NCI-H2107 (cell line): Measurements from ENCODE around the gene ID4.
"Not testable (repeated sequence)": the region's sequence is repeated elsewhere in the genome, so short reads cannot be mapped to it uniquely, and the experiment has no call there.

ENCODE experiments used
- DNase-seq: peaks from one replicate; lab custom pipeline; 2025; lab: John Stamatoyannopoulos, UW

Gene ID4

DNA sequence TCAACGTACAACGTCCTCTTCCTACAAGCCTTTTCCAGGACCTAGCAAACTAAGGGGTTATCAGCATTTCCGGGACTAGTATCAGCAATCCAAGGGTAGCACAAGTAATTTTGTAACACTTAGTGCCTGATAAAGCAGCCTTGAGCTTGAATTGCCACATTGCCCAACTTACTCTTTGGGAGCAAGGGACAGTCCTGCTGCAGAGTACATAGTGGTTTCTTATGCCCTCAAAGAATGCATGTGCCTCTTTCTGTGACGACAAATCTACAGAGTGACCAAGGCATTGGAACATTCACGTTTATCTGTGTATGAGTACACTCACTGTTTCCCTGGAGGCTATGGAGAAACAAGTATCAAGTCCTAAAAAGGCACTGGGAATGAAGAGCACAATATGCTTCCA, 3.2 kb upstream of the ID4 start:
- no peak for DNase-seq

DNA sequence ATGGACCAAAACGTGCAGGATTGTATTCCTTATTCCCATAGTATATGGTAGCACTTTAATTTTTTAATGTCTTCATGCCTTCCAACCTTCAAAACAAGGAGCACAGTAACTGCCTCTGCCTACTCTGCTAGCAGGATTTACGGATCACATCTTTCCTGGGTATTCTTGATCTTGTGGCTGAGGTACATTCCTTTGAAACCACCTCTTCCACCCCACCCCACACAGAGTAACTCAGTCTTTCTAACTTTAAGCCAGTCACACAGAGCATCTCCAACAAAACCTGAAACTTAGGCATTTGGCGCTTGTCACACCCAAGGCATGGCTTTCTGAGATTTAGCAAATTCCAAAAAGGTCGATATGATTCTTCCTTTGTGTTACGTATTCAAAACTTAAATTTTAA, 2.3 kb upstream of the ID4 start:
- no peak for DNase-seq

GRCh38 chr6:19835605-19836004, 1.6 kb upstream of the ID4 start:
- no peak for DNase-seq

DNA sequence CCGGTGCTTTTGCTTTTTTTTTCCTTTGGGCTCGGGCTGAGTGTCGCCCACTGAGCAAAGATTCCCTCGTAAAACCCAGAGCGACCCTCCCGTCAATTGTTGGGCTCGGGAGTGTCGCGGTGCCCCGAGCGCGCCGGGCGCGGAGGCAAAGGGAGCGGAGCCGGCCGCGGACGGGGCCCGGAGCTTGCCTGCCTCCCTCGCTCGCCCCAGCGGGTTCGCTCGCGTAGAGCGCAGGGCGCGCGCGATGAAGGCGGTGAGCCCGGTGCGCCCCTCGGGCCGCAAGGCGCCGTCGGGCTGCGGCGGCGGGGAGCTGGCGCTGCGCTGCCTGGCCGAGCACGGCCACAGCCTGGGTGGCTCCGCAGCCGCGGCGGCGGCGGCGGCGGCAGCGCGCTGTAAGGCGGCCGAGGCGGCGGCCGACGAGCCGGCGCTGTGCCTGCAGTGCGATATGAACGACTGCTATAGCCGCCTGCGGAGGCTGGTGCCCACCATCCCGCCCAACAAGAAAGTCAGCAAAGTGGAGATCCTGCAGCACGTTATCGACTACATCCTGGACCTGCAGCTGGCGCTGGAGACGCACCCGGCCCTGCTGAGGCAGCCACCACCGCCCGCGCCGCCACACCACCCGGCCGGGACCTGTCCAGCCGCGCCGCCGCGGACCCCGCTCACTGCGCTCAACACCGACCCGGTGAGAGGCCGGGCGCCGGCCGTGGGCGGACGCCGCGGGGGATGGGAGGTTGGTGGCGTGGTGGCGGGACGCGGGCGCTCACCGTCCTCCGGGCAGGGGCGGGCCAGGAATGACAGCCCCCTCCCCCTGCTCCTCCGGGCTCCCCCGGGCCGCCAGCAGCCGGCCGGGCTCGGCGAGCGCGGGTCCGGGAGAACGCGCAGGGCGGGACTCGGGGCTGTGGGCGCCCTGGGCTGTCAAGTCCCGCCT, 606 bp downstream of the ID4 start:
- DNase-seq: no peak

- DNase-seq: peak; percentile 12
Observed at GRCh38 chr6:19838442-19839236, 1.5 kb downstream of the ID4 start.

GRCh38 chr6:19839237-19839546, 2.0 kb downstream of the ID4 start:
- no peak for DNase-seq

DNA sequence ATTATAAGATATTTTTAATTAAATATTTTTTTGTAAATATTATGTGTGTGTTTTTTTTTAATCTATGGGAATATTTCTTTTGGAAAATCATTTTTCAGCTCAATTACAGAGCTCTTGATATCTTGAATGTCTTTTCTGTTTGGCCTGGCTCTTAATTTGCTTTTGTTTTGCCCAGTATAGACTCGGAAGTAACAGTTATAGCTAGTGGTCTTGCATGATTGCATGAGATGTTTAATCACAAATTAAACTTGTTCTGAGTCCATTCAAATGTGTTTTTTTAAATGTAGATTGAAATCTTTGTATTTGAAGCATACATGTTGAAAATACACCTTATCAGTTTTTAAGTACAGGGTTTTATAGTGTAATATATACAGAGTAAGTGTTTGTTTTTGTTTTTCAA, 2.6 kb downstream of the ID4 start:
- DNase-seq: no peak

DNA sequence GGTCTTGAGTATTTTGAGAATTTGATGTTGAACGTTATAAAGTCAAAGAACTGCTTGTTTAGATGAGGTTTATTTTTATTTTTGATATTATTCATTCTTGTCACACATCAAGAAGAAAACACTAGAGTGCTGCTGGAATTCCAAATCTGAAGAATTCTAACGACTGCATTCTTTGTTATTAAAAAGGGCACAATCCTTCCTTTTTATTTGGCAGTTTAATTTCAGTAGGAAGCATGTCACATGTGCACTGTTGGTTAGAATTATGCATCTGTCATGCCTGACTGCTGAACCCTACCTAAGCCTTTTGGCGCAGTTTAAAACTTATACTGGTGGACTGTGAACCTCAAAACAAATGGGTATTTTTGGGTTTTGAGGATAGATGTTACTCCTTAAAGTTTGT, 4.0 kb downstream of the ID4 start:
- DNase-seq: no peak

DNA sequence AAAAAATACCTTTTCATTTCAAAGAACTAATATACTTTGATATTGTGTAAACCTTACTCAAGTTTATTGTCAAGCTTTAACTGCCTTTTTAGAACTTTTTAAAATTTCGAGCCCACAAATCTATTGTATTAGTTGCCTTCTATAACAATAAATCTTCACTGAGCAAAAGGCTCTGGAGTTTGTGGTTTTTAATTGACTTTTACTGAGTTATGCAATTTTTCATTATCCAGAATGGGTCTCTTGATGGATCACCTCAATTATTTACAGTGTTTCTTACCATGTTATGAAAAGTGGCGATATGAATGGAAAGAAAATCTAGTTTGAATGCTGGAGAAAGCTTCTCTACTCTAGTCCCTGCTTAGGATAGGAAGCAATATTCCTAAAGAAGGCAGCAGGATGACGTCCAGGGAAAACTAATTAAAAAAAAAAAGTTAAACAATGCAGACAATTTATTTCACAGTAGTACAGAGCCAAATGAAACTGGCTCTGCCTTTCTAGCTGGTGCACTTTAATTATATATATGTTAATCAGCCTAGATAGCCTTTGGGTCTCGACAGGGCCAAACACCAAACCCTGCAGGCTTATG, 5.0 kb downstream of the ID4 start:
- DNase-seq: no peak

DNA sequence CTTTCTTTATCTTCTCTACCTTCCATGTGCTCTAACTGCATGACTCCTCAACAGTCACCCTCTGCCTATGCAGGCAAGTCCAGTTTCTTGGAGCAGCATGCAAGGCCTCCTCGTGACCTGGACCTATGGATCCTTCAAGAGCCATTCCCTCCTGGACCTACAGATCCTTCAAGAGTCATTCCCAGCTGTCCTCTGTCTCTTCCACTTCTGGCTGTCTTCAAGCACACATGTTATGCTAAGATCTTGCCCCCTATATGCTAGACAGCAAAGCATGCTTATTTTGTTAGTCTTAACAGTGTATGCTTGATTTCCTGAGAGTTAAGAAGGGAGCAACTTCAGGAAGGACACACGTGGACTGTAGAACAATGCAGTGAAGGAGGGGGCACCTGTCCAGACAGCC, 7.5 kb downstream of the ID4 start:
- DNase-seq: no peak

- no peak for DNase-seq
Observed at GRCh38 chr6:19845266-19846041, 8.3 kb downstream of the ID4 start.

DNA sequence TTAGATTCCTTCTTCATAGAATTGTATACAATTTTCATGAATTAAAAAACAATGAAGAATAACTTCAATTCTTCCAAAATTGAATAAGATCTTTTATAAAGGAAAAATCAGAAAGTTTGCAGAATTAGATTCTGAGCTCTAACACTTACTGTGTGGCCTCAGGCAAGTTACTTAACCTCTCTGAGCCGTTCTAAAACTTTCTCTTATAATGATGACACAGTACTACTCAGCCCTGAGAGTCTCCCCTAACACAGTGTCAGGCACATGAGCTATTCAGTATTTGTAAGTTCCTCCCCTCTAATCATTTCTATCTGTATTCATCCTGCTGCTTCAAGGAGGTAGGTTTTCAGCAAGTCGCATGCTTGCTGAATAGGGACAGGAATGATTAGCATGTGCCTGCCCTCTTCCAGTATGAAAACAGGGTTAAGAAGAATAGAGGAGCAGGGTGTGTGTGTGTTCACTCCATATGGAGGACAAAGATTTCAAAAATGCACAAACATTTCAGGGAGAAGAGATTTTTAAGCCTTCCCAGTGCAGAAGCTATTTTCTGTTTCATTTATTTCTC, 11.4 kb downstream of the ID4 start:
- no peak for DNase-seq

DNA sequence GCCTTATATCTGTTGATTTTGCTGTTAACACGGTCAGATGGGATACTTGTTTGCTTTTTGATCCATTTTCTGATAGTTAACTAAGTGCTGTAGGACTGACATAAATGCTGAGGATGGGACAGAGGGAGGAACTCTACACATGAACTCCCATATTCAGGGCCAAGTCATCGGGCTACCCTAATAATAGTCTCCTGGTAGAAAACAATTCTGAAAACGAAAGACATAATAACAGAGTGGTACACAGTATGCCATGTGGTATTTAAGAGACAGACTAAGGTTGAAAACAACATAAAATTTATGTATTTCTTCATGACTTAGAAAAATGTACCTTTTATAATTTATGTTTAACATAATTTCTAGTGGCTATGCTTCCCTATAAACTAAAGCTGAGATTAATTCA, 12.0 kb downstream of the ID4 start:
- DNase-seq: no peak

GRCh38 chr6:19849755-19850154, 12.6 kb downstream of the ID4 start:
- no peak for DNase-seq

GRCh38 chr6:19851241-19852089, 14.3 kb downstream of the ID4 start:
- peak; percentile 23 for DNase-seq

DNA sequence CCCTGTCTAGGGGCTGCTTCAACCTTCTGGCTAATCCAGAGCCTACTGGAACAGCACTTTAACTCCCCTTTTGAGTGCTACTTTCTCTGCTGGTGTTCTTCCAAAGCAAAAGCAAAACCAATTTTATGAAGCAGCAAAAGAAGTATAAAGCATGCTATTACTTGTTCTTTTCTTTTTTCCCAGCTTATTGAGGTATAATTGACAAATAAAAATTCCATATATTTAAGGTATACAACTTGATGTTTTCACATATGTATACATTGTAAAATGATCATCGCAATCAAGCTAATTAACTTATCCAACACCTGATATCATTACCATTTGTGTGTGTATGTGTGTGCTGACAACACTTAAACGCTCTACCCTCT, 14.9 kb downstream of the ID4 start:
- DNase-seq: no peak

GRCh38 chr6:19852927-19853326, 15.8 kb downstream of the ID4 start:
- no peak for DNase-seq

- not testable (repeated sequence) for DNase-seq
Observed at GRCh38 chr6:19854421-19855015, 17.3 kb downstream of the ID4 start.

DNA sequence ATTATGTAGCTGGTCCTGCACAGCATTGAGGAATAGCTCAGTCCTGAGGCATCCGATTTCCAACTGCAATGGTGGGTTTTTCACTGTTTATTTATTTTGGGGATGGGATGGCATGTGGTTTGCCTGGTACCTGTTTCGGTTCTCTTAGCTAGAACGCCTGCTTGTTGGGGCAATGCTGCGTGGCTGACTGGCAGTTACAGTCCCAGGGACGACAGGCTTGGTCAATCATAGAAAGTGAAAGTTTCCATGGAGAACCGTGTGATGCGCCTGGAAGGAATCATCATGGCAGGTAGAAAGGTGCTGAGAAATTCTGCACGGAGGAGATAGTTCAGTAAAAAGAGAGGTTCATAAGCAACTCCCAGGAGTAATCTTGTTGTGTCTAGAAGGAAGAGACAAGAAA, 18.4 kb downstream of the ID4 start:
- no peak for DNase-seq

DNA sequence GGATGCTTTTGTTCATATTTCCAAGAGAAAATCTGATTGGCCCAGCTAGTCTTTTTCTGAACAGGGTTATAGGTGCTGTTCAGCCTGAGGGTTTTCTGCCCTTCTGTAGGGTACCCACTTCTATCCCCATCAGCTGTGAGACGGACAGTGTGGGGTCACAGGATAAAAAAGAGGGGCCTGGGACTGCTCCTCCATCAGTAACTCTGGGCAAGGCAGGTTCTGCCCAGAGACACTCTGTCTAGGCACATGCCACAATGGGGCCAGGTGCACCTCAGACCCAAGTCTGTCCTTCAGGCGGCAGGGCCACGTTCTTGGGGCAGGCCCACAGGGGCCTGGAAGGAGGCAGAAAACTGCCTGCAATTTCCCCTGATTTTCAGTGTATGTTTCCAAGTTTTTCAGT, 20.0 kb downstream of the ID4 start:
- DNase-seq: no peak

DNA sequence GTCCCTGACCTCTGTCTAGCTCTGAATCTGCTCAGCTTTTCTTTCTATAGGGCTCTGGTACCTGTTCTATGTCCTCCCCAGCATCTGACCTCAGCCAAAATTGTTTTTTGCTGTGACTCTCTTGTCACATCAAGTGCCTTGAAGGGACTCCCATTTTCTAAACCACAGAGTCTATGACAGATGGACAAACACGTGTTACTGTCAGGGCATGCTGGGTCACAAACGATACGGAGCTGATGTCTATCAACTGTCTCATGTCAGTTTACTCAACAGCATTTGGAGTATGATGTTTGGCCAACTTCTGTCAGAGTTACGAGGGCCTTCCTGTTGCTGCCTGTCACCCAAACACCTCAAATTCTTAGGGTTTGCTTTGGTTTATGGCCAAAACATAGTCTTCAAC, 20.5 kb downstream of the ID4 start:
- DNase-seq: no peak
